HepG2 (cell line): ENCODE results near the gene EDNRA. TPM values are rescaled to one million over a fixed set of nuclear protein-coding genes. Genes with fewer than 3 reads are reported as not detected.

Experiments
- ATAC-seq: fragments of 200-7000 bp; cut with Tn5 transposase; 3 replicates; pipeline ENCODE4 v1.9.1; 2020; ENCODE audit warnings: mild to moderate bottlenecking, moderate library complexity
- BruUV-seq: library from RNA; stranded (reverse); fragments of 400-500 nt; replicated peaks from 2 replicates; lab custom pipeline; 2021; lab: Mats Ljungman, UMichigan
- CTCF ChIA-PET: fragments of 300-600 bp; formaldehyde crosslinking; extraction: SDS; loops from one replicate; lab custom pipeline; 2021; ENCODE audit warnings: low total read pairs, inconsistent platforms, low intra/inter-chr PET ratio; lab: Yijun Ruan, JAX
- POLR2A ChIA-PET: fragments of 350-600 bp; sonication (Branson Sonifier 250); formaldehyde crosslinking; loops from one replicate; lab custom pipeline; 2020; ENCODE audit warnings: antibody characterized with exemption, inconsistent platforms; lab: Yijun Ruan, JAX
- DNase-seq: peaks from one replicate; pipeline ENCODE4 v3.0.0-alpha.2; 2015; ENCODE audit warnings: low spot score
- FAIRE-seq: peaks from 3 replicates; lab custom pipeline; 2011; peaks lifted over from hg19 to GRCh38; lab: Jason Lieb, UNC
- H2AFZ ChIP-seq: one replicate; pipeline ENCODE4 v1.6.1; 2011; ENCODE audit warnings: low read length, inconsistent platforms
- H3K27ac ChIP-seq: fragments of 300-600 bp; 3 replicates; pipeline ENCODE4 v1.8.0; 2011; ENCODE audit warnings: mixed run types, mild to moderate bottlenecking, mixed read lengths, low read length, inconsistent platforms; ENCODE audit not compliant: insufficient read depth; ENCODE audit errors: extremely low read length
- H3K27me3 ChIP-seq, 2 experiments: fragments of 200-600 bp in 1 of 2; 2 replicates in 1 of 2; 3 replicates in 1 of 2; pipeline versions ENCODE4 v1.6.0 to v1.8.0; 2011; ENCODE audit warnings: low read length in 2 of 2, mild to moderate bottlenecking in 2 of 2, moderate library complexity in 2 of 2, inconsistent platforms in 1 of 2; ENCODE audit not compliant: insufficient read depth in 2 of 2, control insufficient read depth in 1 of 2
- H3K36me3 ChIP-seq, 2 experiments: fragments of 200-600 bp in 1 of 2; replicated peaks in 1 of 2; 2 replicates in 1 of 2; 3 replicates in 1 of 2; pipeline versions ENCODE4 v1.5.1 to v1.8.0; 2011; ENCODE audit warnings: low read length in 2 of 2, inconsistent platforms in 1 of 2; ENCODE audit not compliant: insufficient read depth in 2 of 2, control insufficient read depth in 1 of 2
- H3K4me1 ChIP-seq: 2 replicates; pipeline ENCODE4 v1.5.1; 2012; ENCODE audit warnings: low read length, inconsistent platforms; ENCODE audit not compliant: insufficient read depth
- H3K4me2 ChIP-seq: 2 replicates; pipeline ENCODE4 v1.6.0; 2011; ENCODE audit warnings: low read depth, low read length, inconsistent platforms
- H3K4me3 ChIP-seq, 3 experiments: fragments of 200-600 bp in 1 of 3; sonication (generic), shearing (Covaris generic) in 1 of 3; replicated peaks in 1 of 3; 2 replicates each; pipeline ENCODE4 v1.5.1; 2011 to 2016; ENCODE audit warnings: low read length in 3 of 3, inconsistent platforms in 2 of 3, low read depth in 2 of 3, mild to moderate bottlenecking in 2 of 3, control low read depth in 1 of 3, mixed read lengths in 1 of 3; ENCODE audit not compliant: insufficient read depth in 1 of 3
- H3K79me2 ChIP-seq: one replicate; pipeline ENCODE4 v1.6.1; 2011; ENCODE audit warnings: low read length, inconsistent platforms; ENCODE audit not compliant: insufficient read depth
- H3K9ac ChIP-seq: 2 replicates; pipeline ENCODE4 v1.6.0; 2011; ENCODE audit warnings: mild to moderate bottlenecking, low read depth, low read length, inconsistent platforms; ENCODE audit not compliant: insufficient read depth
- H3K9me3 ChIP-seq: 2 replicates; pipeline ENCODE4 v1.5.1; 2012; ENCODE audit warnings: mild to moderate bottlenecking, low read length
- H4K20me1 ChIP-seq: 2 replicates; pipeline ENCODE4 v1.6.0; 2011; ENCODE audit warnings: inconsistent platforms, mild to moderate bottlenecking, low read length, moderate library complexity; ENCODE audit not compliant: insufficient read depth
- ATF2 ChIP-seq: sonication (generic); formaldehyde crosslinking; IDR thresholded peaks from 2 replicates; pipeline ENCODE4 v1.4.0; 2020; ENCODE audit warnings: missing genetic modification reagents
- FOXP1 ChIP-seq, 2 experiments: fragments of 450-650 bp in 1 of 2; IDR thresholded peaks; 2 replicates each; pipeline ENCODE4 v1.6.1; 2017 to 2018; ENCODE audit warnings: antibody characterized with exemption in 1 of 2
- MXD1 ChIP-seq: sonication (generic); formaldehyde crosslinking; IDR thresholded peaks from 2 replicates; pipeline ENCODE4 v1.4.0; 2020; ENCODE audit warnings: mild to moderate bottlenecking, missing genetic modification reagents
- NFE2 ChIP-seq: sonication (generic); formaldehyde crosslinking; IDR thresholded peaks from 2 replicates; pipeline ENCODE4 v1.4.0; 2020; ENCODE audit warnings: missing genetic modification reagents
- PRPF4 ChIP-seq: fragments of 200-400 bp; formaldehyde crosslinking; IDR thresholded peaks from 2 replicates; pipeline ENCODE4 v1.6.1; 2016; ENCODE audit warnings: low read length, low read depth; ENCODE audit not compliant: poor library complexity, severe bottlenecking
- REST ChIP-seq, 2 experiments: IDR thresholded peaks; 2 replicates each; pipeline ENCODE4 v1.6.1; 2011 to 2012; ENCODE audit warnings: low read length in 2 of 2, borderline replicate concordance in 1 of 2, low read depth in 1 of 2, mild to moderate bottlenecking in 1 of 2, moderate library complexity in 1 of 2
- RXRA ChIP-seq: sonication (generic); formaldehyde crosslinking; IDR thresholded peaks from 2 replicates; pipeline ENCODE4 v1.5.1; 2020; ENCODE audit warnings: missing genetic modification reagents
- SKI ChIP-seq: fragments of 450-650 bp; IDR thresholded peaks from one replicate; pipeline ENCODE4 v1.6.1; 2018; ENCODE audit warnings: mild to moderate bottlenecking; ENCODE audit not compliant: partially characterized antibody
- TERF1 ChIP-seq: sonication (generic); formaldehyde crosslinking; IDR thresholded peaks from 2 replicates; pipeline ENCODE4 v1.8.0; 2022; ENCODE audit warnings: mild to moderate bottlenecking, missing genetic modification reagents, moderate library complexity
- ZKSCAN1 ChIP-seq: fragments of 150-350 bp; IDR thresholded peaks from 2 replicates; pipeline ENCODE4 v1.6.1; 2014; ENCODE audit warnings: low read length
- ZNF451 ChIP-seq: sonication (generic); formaldehyde crosslinking; IDR thresholded peaks from 2 replicates; pipeline ENCODE4 v1.5.0; 2020; ENCODE audit warnings: mild to moderate bottlenecking, missing genetic modification reagents
- ZNF607 ChIP-seq: sonication (generic); formaldehyde crosslinking; IDR thresholded peaks from 2 replicates; pipeline ENCODE4 v1.5.1; 2020; ENCODE audit warnings: missing genetic modification reagents, mild to moderate bottlenecking, borderline replicate concordance
- WGBS: methylation state at CpG from one replicate; pipeline ENCODE4 v1.1.6; 2017; ENCODE audit warnings: low lambda C conversion rate; 5-methylcytosine and 5-hydroxymethylcytosine counted together
- in situ Hi-C: cut with HindIII; loops from 2 replicates; pipeline ENCODE4 v1.10.0; 2017; ENCODE audit warnings: low pct_unique_long_range_greater_than_20kb; ENCODE audit not compliant: extremely low pct_ligation_motif_present
- intact Hi-C: fragments of 100-400 bp; cut with micrococcal nuclease; formaldehyde crosslinking; loops from one replicate; pipeline ENCODE4 v1.10.0; 2022; ENCODE audit not compliant: unreplicated experiment
- polyA plus RNA-seq, 8 experiments: library from polyadenylated mRNA; depleted of rRNA in 3 of 8; stranded (reverse) in 7 of 8; unstranded in 1 of 8; fragments of >200 nt; fragmentation: Illumina TruSeq in 4 of 8; extraction: Trizol in 4 of 8; gene quantifications; 2 replicates each; pipeline versions ENCODE4 v1.2.1 to v1.2.3, GENCODE V29; 2011 to 2016; ENCODE audit warnings: low read depth in 4 of 8, missing spikeins in 1 of 8, mixed read lengths in 1 of 8; ENCODE audit not compliant: insufficient read depth in 1 of 8
- total RNA-seq, 5 experiments: library from RNA; depleted of rRNA; stranded (reverse); fragments of >200 nt; fragmentation: Illumina TruSeq; extraction: Trizol; gene quantifications; 2 replicates each; pipeline ENCODE4 v1.2.3, GENCODE V29; 2016; ENCODE audit warnings: low read depth in 1 of 5

EDNRA gene
- total and polyA plus RNA-seq, 2 of the 13 experiments (the other 11 are each of a cell fraction or from before 2014, with no cell fraction given) = not detected

- TF ChIP-seq NFE2 (CRISPR knock-in tag) = no peak
- no peak for TF ChIP-seq ZKSCAN1
- TF ChIP-seq FOXP1 (IDR thresholded peaks at IDR 0.05) = no peak
- TF ChIP-seq FOXP1 (CRISPR knock-in tag; IDR thresholded peaks at IDR 0.05) = no peak
- no peak for TF ChIP-seq ATF2 (CRISPR knock-in tag)
- TF ChIP-seq, all 625 proteins: peak for 0
These were observed 7.7 kb downstream of the EDNRA start (continued) for GRCh38 chr4:147488556-147488955.

GRCh38 chr4:147491086-147491485 is 10.2 kb downstream of the EDNRA start:
- Histone ChIP-seq H3K27ac (no peak overlapping the region), H3K9ac (no peak overlapping the region), H3K4me3 (no peak overlapping the region), H3K27me3 (no peaks in the 10 kb centered on the region), H3K36me3 (no peaks in the 10 kb centered on the region), H3K9me3 (no peaks in the 10 kb centered on the region), H4K20me1 (no peaks in the 10 kb centered on the region), H3K4me2 (no peak overlapping the region), H3K4me1 (no peaks in the 10 kb centered on the region), H3K79me2 (no peaks in the 10 kb centered on the region), H2AFZ (no peak overlapping the region)
- CTCF ChIA-PET = no interaction called here
- intact Hi-C loops (no loop called here), in situ Hi-C loops (no loop called here)
- DNase-seq (no peak), FAIRE-seq (no peak), ATAC-seq (no peak)
- no TSS peak for BruUV-seq
- 0% methylated on average over 2 of the region's 2 CpGs for WGBS
- POLR2A ChIA-PET = no interaction called here
- TF ChIP-seq RXRA (no peak), SKI (no peak), MXD1 (no peak), PRPF4 (no peak), ZNF607 (CRISPR knock-in tag) (no peak), ZNF451 (CRISPR knock-in tag) (no peak), TERF1 (CRISPR knock-in tag) (no peak), REST (IDR thresholded peaks at IDR 0.05; ENCODE audit: borderline replicate concordance in 1 of 2, low read depth in 1 of 2, low read length in 2 of 2) (no peak)
